Measurements from ENCODE around the gene RPL35.

Gene RPL35

DNA sequence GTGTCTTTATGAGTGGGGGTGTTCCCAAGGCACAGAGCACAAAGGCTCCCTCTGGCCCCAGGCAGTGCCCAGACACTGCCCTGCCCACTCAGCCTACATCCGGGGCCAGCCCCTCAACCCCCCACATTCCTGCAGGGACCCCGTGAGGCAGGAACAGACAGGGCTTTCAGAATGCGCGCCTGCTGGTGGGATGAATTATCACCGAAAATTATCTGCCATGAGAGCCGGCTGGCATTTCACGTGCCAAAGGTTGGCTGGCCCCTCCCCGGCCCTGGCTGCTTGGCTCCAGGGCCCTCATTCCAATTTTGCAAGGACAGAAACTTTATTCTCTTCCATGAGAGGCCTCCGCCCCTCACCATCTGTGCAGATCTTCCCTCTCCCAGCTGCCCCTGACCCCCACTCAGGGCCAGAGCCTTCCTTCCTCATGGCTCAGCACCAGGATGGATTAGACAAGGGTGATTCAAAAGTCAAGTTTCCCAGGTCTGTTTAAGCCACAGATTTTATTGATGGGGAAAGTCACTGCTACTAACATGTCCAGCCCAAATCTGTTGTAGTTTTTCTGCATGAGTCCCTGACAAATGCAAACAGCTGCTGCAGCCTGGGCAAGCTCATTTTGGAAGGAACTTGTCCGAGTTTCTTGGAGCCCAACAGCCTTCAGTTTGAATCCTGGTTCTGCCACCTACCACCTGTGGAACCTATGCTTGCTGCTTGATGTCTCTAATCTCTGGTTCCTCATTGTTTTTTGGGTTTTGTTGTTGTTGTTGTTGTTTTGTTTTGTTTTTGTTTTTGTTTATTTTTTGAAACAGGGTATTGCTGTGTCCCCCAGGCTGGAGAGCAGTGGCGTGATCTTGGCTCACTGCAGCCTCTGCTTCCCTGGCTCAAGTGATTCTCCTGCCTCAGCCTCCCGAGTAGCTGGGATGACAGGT is 40.8 kb downstream of the RPL35 start:
- DNase-seq (ENCODE audit: low read depth in 3 of 3): no peak

DNA sequence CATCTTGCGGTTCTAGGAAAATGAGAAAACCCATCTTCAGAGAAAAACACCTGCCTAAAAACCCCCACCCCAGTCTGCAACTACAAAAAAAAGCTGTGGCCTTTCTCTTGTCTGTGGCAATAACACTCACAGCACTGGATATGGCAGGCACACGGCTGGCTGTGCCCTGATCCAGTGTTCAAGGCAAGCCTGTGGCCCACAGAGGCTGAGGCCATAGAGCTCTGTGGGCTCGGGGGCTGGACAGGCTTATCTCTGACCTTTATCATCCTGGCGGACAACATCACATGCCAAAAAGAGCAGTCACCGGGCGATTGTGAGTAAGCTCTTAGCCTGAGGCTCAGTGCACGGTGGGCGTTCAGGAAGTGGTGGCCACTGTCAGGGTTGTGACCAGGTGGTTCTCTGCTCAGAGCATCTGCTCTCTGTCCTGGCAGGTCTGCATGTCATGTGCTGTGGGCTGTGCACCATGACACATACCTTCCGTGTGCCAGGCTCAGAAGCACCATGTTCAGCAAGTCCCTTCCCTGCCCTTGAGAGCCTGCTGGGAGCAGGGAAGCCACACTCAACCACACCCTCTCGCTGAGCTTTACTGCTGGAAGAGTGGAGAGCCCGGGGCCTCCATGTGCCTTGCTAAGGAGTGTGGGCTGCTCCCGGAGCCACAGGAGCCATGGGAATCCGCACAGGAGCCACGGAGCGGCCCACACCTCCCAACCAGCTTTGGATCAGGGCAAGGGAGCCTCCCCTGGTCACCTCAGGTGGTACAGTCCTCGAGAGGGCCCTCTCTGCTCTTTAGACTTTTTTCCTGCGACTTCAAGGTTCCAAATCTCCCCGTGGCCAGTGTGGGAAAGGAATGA is 43.1 kb downstream of the RPL35 start:
- no peak for DNase-seq (ENCODE audit: low read depth in 3 of 3)

DNA sequence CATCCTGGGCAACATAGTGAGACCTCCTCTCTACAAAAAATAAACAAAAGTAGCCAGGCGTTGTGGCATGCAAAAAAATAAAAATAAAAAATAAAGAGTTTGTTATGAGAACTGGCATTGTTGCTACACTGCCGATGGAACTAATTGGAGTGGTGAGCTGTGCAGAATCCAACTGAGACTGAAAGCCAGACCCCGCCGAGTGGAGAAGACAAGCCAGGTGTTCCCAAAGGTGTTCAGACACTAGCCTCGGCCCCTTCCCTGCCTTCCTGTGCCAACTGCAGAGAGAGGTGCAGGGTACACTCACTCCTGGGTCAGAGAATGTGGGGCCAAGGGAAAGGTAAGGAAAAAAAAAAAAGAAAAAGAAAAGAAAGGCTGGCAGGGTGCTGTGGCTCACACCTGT is 46.2 kb downstream of the RPL35 start:
- DNase-seq (ENCODE audit: low read depth in 3 of 3): no peak

DNA sequence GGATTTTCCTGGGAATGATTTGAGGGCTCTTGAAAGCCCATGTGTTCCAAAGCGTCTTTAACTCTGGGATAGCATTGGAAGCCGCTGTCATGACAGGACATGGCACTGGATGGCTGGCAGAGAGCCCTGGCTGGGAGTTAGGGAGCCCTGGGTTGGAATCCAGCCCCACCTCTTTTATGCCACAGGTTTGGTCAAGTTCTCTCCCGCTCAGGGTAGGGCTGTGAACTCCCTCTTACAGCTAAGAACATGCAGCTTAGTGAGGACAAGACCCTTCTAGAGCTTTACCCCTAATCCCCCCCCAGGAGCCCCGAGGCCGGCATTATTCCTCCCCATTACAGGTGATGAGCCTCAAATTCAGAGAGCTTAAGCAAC is 47.6 kb downstream of the RPL35 start:
- no peak for DNase-seq (ENCODE audit: low read depth in 3 of 3)

DNA sequence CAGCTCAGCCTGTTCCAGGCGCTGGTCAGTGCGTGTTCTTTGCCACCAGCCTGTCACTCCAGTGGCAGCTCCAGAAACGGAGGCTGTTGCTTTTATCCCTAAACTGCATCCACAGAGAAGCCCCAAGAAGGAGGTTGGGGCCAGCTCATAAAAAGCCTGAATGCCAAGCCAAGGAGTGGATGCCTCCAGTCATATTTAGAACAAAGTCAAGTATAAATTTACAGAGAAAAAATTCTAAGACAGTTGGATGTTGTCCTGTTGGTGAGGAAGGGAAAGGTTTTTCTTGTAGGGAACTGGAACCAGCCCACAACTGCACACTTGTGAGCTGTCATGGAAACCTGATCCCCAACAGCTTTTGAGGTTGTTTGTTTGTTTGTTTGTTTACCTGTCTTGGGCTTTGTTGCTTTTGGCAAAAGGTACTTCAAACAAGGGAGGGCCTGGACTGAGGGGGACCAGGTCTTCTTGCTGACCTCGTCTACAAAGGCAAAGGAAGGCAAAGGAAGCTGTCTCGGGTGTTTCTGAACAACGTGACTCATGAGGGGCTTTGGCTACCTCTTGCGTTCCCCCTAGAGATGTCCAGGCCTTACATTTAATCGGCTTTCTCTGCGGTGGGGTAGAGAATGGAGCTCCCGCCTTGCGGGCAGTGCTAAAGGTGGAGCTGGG is 48.1 kb downstream of the RPL35 start:
- no peak for DNase-seq (ENCODE audit: low read depth in 3 of 3)

DNA sequence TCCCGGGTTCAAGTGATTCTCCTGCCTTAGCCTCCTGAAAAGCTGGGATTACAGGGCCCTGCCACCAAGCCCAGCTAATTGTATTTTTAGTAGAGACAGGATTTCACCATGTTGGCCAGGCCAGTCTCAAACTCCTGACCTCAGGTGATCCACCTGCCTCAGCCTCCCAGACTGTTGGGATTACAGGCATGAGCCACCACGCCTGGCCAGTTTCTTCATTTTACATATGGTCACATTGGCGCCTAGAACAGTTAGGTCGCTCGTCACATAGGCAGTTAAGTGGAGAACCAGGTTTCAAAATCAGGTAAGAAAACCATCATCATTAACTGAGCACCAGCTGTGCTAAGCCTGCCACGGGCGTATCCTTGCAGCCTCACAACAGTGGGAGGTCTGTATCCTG is 48.7 kb downstream of the RPL35 start:
- no peak for DNase-seq (ENCODE audit: low read depth in 3 of 3)

DNA sequence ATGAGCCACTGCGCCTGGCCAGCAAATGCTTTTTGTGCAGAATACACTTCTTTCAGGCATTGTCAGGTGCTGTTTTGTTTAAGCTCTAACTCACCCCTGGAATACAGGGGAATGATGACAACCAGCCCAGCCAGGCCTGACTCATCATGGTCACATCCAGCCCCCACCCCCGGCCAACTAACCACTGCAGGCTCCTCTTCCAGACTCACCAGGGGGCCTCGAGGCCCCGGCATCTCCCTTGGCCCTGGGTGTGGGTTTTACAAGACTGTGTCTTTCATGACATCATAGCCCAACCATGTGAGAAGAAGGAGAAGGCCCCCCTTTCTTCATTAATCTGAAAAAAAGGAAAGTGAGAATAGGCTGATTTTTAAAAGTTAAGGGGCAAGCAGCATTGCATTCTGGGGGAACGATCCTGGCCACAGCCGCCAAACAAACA is 49.3 kb downstream of the RPL35 start:
- no peak for DNase-seq (ENCODE audit: low read depth in 3 of 3)

DNA sequence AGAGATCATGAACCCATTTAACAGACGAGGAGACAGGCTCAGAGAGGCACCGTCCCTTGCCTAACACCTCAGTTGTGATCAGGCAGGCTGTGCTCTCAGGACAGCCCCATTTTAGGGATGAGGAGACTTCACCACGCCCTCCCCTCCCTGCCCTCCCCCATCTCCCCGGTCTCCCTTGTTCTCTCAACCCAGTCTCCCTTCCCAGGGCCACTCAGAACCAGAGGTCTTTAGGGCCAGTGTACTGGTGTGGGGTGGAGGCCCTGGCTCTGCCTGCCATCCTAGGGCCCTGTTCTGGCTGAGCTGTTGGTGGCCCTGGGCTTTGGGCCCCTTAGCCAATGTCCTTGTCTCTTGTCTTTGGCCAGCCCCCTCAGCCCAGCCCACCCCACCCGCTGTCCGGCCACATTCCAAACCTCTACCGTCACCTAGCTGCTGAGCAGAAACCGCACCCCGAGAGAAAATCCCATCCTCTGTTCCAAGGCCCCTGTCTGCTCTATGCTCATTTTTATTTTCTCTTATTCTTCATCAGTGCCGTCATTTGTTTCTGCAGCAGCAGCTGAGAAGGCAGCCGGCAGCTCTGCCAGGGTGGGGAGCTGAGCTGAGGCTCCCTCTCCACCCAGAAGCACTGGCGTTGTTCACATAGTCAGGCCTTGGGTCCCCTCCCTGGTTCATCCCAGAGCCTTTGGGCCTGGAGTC is 50.9 kb downstream of the RPL35 start:
- DNase-seq (ENCODE audit: low read depth in 3 of 3): no peak

DNA sequence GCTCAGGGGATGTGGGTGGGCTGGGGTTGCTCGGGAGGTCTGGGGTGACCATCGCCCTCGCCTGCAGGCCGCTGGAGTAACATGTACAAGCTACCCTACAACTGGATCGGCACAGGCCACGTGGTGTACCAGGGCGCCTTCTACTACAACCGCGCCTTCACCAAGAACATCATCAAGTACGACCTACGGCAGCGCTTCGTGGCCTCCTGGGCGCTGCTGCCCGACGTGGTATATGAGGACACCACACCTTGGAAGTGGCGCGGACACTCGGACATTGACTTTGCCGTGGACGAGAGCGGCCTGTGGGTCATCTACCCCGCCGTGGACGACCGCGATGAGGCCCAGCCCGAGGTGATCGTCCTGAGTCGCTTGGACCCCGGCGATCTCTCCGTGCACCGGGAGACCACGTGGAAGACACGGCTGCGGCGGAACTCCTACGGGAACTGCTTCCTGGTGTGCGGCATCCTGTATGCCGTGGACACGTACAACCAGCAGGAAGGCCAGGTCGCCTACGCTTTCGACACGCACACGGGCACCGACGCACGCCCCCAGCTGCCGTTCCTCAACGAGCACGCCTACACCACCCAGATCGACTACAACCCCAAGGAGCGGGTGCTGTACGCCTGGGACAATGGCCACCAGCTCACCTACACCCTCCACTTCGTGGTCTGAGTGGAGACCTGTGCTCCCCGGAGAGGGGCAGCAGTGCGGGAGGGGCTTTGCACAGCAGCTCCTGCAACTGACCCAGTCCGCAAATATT is 51.8 kb downstream of the RPL35 start:
- DNase-seq (ENCODE audit: low read depth in 3 of 3): no peak

DNA sequence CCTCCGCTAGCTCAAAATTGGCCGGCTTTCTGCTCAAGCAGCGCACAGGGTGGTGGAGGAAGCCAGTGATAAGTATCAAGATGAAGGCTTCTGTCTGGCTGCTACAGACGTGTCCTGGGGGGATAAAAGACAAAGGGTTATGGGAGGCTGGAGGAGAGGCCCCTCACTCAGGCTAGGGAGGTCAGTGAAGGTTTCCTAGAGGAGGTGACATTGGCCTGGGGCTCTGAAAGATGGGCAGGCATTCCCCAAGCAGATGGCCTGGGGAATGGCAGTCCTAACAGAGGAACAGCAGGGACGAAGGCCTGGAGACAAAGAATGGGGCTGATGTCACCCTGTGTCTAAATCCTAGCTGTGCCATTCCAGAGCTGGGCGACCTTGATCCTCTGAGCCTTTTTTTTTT is 52.5 kb downstream of the RPL35 start:
- DNase-seq (ENCODE audit: low read depth in 3 of 3): no peak

DNA sequence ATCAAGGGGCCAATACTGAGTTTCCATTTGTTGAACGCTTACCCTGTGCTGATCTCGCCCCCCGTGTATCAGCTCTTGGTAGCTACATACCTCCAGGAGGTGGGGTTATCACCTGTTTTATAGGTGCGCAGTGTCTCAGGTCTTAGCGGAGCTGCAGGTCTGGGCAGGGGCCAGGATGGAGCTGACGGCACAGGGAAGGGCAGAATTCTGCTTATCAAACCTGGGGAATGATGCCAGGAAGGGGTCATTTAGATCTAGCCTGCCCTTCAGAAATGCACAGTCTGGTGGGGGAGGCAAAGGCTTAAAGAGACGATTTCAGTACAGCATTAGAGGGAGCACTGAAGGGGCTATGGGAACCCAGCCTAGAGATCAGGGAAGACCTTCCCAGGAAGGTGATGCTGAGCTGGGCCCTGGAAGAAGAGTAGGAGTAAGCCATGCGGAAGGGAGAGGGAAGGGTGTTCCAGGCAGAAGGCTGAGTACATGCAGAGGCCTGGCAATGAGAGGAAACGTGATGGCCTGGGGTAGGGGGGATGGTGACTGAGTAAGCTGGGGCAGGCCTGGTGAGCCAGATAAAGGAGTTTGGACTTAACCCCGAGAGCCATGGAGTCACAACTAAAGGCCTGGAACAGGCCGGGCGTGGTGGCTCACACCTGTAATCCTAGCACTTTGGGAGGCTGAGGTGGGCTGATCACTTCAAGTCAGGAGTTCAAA is 53.4 kb downstream of the RPL35 start:
- no peak for DNase-seq (ENCODE audit: low read depth in 3 of 3)

Data from stimulated activated CD4-positive, alpha-beta T cell treated with anti-CD3 and anti-CD28 coated beads, TNF-alpha, amount 100 ng/mL, for 48 hours (primary cell).